ENCODE data around the gene HCST.

The HCST gene

GRCh38 chr19:35938282-35939224 is 36.2 kb downstream of the HCST start:
- DNase-seq: no peak

- DNase-seq: no peak
Observed at GRCh38 chr19:35939307-35940077, 37.2 kb downstream of the HCST start.

- no peak for DNase-seq
Observed at GRCh38 chr19:35940078-35940775, 37.9 kb downstream of the HCST start.

GRCh38 chr19:35940839-35941238 is 38.5 kb downstream of the HCST start:
- DNase-seq: no peak

GRCh38 chr19:35942235-35942634 is 39.9 kb downstream of the HCST start:
- no peak for DNase-seq

GRCh38 chr19:35943321-35944301 is 41.3 kb downstream of the HCST start:
- no peak for DNase-seq

GRCh38 chr19:35944556-35944955 is 42.2 kb downstream of the HCST start:
- no peak for DNase-seq

GRCh38 chr19:35945121-35945790 is 42.9 kb downstream of the HCST start:
- no peak for DNase-seq

- no peak for DNase-seq
Observed at GRCh38 chr19:35946203-35946602, 43.9 kb downstream of the HCST start.

- no peak for DNase-seq
Observed at GRCh38 chr19:35949131-35949530, 46.8 kb downstream of the HCST start.
